ENCODE results near the gene TBCE.

DNA sequence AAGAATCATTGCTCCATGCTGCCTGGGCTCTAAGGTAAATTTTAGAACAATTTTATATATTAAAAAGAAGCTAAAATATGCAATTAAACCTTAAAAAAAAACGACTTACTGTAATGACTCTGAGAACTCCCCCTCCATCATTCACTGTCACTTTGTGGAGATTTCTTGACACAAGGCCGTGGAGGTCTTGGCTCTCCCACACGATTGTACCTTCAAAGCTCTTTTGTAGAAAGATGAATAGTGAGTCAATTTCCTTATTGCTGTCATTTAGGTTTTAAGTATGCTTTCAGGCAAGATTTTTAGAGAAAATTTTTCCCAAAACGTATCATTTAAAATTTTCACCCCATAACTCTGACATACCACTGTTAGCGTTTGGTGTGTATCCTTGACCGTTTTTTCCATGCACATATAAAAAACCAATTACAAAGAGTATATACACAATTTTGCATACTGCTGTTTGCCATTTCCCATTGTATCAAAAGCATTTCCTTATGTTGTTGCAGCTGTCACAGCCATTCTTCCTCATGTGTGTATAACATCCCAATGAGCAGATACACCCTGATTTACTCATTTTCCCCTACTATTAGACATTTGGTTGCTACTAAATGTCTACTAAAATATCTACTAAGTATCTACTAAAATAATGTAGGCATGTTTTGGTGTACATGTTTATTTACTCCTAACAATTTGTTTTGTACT is 103.7 kb downstream of the TBCE start:
- TF ChIP-seq, protein P1, sequence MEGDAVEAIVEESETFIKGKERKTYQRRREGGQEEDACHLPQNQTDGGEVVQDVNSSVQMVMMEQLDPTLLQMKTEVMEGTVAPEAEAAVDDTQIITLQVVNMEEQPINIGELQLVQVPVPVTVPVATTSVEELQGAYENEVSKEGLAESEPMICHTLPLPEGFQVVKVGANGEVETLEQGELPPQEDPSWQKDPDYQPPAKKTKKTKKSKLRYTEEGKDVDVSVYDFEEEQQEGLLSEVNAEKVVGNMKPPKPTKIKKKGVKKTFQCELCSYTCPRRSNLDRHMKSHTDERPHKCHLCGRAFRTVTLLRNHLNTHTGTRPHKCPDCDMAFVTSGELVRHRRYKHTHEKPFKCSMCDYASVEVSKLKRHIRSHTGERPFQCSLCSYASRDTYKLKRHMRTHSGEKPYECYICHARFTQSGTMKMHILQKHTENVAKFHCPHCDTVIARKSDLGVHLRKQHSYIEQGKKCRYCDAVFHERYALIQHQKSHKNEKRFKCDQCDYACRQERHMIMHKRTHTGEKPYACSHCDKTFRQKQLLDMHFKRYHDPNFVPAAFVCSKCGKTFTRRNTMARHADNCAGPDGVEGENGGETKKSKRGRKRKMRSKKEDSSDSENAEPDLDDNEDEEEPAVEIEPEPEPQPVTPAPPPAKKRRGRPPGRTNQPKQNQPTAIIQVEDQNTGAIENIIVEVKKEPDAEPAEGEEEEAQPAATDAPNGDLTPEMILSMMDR (IDR thresholded peaks at IDR 0.05) = no peak
- TF ChIP-seq POLR2A (IDR thresholded peaks at IDR 0.05) = no peak
